K562 (cell line): ENCODE results near the gene OST4.

ENCODE experiments used
- CREB1 ChIP-seq, 2 experiments: sonication (generic) in 1 of 2; formaldehyde crosslinking in 1 of 2; IDR thresholded peaks; 2 replicates each; pipeline versions ENCODE4 v1.6.1 to v1.8.0; 2012 to 2022; ENCODE audit warnings: inconsistent platforms in 1 of 2, mild to moderate bottlenecking in 1 of 2, missing genetic modification reagents in 1 of 2, moderate library complexity in 1 of 2
- EP300 ChIP-seq: IDR thresholded peaks from 2 replicates; pipeline ENCODE4 v1.6.1; 2012; ENCODE audit warnings: low read length, improper control_type of control experiment
- MTF1 ChIP-seq: fragments of 250-450 bp; sonication (Bioruptor Pico); IDR thresholded peaks from 2 replicates; pipeline ENCODE4 v1.9.0; 2021; ENCODE audit warnings: moderate library complexity, mild to moderate bottlenecking, inconsistent platforms, borderline replicate concordance
- NONO ChIP-seq, 2 experiments: fragments of 200-400 bp in 1 of 2; fragments of 450-650 bp in 1 of 2; formaldehyde crosslinking in 1 of 2; IDR thresholded peaks; 2 replicates each; pipeline ENCODE4 v1.6.1; 2017; ENCODE audit warnings: low read depth in 2 of 2, mild to moderate bottlenecking in 2 of 2, moderate library complexity in 2 of 2, low read length in 1 of 2
- POLR2A ChIP-seq: fragments of 450-650 bp; conservative IDR thresholded peaks from 2 replicates; pipeline ENCODE4 v1.6.1; 2016
- POLR2AphosphoS2 ChIP-seq: IDR thresholded peaks from 2 replicates; pipeline ENCODE4 v1.6.1; 2012; ENCODE audit warnings: low read length, improper control_type of control experiment
- TFAM ChIP-seq: fragments of 250-450 bp; sonication (Bioruptor Pico); conservative IDR thresholded peaks from 2 replicates; pipeline ENCODE4 v1.5.0; 2021; ENCODE audit warnings: mild to moderate bottlenecking, moderate library complexity
- ZBTB9 ChIP-seq: fragments of 450-650 bp; formaldehyde crosslinking; IDR thresholded peaks from 2 replicates; pipeline ENCODE4 v1.4.0; 2020; ENCODE audit warnings: mild to moderate bottlenecking, moderate library complexity
- ZNF143 ChIP-seq: sonication (generic); formaldehyde crosslinking; IDR thresholded peaks from 2 replicates; pipeline ENCODE4 v1.9.0; 2022; ENCODE audit warnings: mild to moderate bottlenecking, missing genetic modification reagents
- ZNF324 ChIP-seq: fragments of 250-450 bp; sonication (Bioruptor Pico); IDR thresholded peaks from 2 replicates; pipeline ENCODE4 v1.4.0; 2020; ENCODE audit warnings: mild to moderate bottlenecking
- TF ChIP-seq, protein P1 (sequence below): sonication (generic); formaldehyde crosslinking; IDR thresholded peaks from 2 replicates; pipeline ENCODE4 v1.8.1; 2023; ENCODE audit warnings: mild to moderate bottlenecking, missing genetic modification reagents
- TF ChIP-seq, protein P2 (sequence below), 3 experiments: IDR thresholded peaks in 2 of 3; conservative IDR thresholded peaks in 1 of 3; 2 replicates each; pipeline ENCODE4 v1.5.1; 2011 to 2012; ENCODE audit warnings: low read length in 3 of 3, mild to moderate bottlenecking in 3 of 3, control low read depth in 2 of 3, improper control_type of control experiment in 1 of 3, inconsistent platforms in 1 of 3, low read depth in 1 of 3, mixed read lengths in 1 of 3, moderate library complexity in 1 of 3; ENCODE audit not compliant: insufficient read depth in 2 of 3
- TF ChIP-seq, protein P3 (sequence below), 2 experiments: fragments of 450-650 bp in 1 of 2; IDR thresholded peaks; 2 replicates each; pipeline ENCODE4 v1.6.1; 2011 to 2017; ENCODE audit warnings: low read depth in 2 of 2, antibody characterized with exemption in 1 of 2, borderline replicate concordance in 1 of 2, low read length in 1 of 2, mild to moderate bottlenecking in 1 of 2, mixed read lengths in 1 of 2; ENCODE audit not compliant: control insufficient read depth in 1 of 2

DNA sequence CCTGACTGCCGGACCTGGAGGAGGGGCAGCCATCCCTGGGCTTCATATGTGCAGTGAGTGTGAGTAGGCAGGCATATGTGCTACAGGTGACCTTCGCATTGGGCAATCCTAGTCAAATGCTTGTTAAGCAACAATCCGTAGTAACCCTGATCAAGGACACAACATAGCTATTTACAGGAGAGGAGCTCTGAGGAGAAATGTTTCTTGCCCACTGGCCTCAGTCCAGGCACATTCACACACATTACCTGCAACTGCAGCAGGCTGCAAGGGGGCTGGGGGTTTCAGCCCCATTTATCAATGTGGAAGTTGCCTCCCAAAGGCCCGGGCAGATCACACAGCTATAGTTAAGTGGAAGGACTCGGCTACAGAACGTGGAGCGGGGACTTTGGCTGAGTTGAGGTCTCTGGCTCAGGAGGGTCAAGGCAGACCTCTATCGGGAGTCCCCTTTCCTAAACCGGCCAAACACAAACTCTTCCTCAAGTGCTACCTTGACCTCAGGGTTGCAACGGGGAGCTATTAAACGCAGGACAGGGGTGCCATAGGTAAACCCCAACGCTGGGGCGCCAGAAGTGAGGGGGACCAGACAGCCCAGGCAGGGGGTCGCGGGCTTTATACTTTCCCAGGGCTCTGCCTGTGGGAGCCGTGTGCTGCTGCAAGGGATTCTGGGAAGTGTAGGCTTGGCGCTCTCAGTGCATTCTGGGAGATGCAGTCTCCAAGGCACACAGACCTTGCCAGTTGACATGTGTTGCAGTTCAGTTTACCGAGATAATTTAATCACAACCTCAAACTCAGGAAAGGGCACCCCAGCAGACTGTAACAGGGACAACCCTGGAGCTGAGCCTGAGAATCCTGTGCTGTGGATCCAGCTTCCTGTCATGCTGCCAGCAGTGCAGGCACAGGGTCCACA, 24.5 kb upstream of the OST4 start:
- no peak for TF ChIP-seq MTF1 (CRISPR knock-in tag)
- TF ChIP-seq, protein P1, sequence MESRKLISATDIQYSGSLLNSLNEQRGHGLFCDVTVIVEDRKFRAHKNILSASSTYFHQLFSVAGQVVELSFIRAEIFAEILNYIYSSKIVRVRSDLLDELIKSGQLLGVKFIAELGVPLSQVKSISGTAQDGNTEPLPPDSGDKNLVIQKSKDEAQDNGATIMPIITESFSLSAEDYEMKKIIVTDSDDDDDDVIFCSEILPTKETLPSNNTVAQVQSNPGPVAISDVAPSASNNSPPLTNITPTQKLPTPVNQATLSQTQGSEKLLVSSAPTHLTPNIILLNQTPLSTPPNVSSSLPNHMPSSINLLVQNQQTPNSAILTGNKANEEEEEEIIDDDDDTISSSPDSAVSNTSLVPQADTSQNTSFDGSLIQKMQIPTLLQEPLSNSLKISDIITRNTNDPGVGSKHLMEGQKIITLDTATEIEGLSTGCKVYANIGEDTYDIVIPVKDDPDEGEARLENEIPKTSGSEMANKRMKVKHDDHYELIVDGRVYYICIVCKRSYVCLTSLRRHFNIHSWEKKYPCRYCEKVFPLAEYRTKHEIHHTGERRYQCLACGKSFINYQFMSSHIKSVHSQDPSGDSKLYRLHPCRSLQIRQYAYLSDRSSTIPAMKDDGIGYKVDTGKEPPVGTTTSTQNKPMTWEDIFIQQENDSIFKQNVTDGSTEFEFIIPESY (CRISPR knock-in tag): no peak
- TF ChIP-seq ZNF324 (CRISPR knock-in tag): no peak
- no peak for TF ChIP-seq POLR2A
- no peak for TF ChIP-seq POLR2AphosphoS2
- TF ChIP-seq, protein P2, sequence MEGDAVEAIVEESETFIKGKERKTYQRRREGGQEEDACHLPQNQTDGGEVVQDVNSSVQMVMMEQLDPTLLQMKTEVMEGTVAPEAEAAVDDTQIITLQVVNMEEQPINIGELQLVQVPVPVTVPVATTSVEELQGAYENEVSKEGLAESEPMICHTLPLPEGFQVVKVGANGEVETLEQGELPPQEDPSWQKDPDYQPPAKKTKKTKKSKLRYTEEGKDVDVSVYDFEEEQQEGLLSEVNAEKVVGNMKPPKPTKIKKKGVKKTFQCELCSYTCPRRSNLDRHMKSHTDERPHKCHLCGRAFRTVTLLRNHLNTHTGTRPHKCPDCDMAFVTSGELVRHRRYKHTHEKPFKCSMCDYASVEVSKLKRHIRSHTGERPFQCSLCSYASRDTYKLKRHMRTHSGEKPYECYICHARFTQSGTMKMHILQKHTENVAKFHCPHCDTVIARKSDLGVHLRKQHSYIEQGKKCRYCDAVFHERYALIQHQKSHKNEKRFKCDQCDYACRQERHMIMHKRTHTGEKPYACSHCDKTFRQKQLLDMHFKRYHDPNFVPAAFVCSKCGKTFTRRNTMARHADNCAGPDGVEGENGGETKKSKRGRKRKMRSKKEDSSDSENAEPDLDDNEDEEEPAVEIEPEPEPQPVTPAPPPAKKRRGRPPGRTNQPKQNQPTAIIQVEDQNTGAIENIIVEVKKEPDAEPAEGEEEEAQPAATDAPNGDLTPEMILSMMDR (IDR thresholded peaks at IDR 0.05 in 2 of 3, conservative IDR thresholded peaks at IDR 0.05 in 1 of 3; ENCODE audit: insufficient read depth in 2 of 3, low read depth in 1 of 3, low read length in 3 of 3): no peak
- TF ChIP-seq NONO (IDR thresholded peaks at IDR 0.05; ENCODE audit: low read depth in 2 of 2, low read length in 1 of 2): no peak
- TF ChIP-seq, protein P3, sequence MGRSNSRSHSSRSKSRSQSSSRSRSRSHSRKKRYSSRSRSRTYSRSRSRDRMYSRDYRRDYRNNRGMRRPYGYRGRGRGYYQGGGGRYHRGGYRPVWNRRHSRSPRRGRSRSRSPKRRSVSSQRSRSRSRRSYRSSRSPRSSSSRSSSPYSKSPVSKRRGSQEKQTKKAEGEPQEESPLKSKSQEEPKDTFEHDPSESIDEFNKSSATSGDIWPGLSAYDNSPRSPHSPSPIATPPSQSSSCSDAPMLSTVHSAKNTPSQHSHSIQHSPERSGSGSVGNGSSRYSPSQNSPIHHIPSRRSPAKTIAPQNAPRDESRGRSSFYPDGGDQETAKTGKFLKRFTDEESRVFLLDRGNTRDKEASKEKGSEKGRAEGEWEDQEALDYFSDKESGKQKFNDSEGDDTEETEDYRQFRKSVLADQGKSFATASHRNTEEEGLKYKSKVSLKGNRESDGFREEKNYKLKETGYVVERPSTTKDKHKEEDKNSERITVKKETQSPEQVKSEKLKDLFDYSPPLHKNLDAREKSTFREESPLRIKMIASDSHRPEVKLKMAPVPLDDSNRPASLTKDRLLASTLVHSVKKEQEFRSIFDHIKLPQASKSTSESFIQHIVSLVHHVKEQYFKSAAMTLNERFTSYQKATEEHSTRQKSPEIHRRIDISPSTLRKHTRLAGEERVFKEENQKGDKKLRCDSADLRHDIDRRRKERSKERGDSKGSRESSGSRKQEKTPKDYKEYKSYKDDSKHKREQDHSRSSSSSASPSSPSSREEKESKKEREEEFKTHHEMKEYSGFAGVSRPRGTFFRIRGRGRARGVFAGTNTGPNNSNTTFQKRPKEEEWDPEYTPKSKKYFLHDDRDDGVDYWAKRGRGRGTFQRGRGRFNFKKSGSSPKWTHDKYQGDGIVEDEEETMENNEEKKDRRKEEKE (IDR thresholded peaks at IDR 0.05; ENCODE audit: borderline replicate concordance in 1 of 2, control insufficient read depth in 1 of 2, low read depth in 2 of 2, low read length in 1 of 2): no peak
- no peak; the same call in 1 of the 2 replicates for TF ChIP-seq ZBTB9
- TF ChIP-seq ZNF143 (CRISPR knock-in tag): peak; percentile 93
- TF ChIP-seq TFAM (CRISPR knock-in tag): no peak
- TF ChIP-seq EP300: no peak
- TF ChIP-seq CREB1 (IDR thresholded peaks at IDR 0.05): no peak
- TF ChIP-seq CREB1 (CRISPR knock-in tag; IDR thresholded peaks at IDR 0.05): no peak
